ENCODE results near the gene PIK3C2G.

DNA sequence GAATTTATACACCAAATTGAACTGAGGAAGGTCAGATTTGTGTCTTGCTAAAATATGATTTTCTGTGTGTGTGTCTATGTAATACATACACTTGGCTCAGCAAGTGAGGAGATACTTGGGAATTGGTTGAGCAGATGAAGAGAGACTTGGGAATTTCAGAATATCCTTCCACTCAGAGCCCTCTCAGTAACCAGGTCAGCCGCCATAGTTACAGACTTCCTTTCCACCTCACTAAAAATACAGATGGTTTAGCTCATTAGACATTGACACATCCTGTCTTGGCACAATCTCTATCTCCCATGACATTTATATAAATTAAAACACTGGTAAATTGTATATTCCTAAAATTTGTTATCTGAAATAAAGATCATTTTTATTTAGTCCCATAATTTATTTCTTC lies 15.9 kb downstream of the PIK3C2G start:
- TF ChIP-seq, protein P1, sequence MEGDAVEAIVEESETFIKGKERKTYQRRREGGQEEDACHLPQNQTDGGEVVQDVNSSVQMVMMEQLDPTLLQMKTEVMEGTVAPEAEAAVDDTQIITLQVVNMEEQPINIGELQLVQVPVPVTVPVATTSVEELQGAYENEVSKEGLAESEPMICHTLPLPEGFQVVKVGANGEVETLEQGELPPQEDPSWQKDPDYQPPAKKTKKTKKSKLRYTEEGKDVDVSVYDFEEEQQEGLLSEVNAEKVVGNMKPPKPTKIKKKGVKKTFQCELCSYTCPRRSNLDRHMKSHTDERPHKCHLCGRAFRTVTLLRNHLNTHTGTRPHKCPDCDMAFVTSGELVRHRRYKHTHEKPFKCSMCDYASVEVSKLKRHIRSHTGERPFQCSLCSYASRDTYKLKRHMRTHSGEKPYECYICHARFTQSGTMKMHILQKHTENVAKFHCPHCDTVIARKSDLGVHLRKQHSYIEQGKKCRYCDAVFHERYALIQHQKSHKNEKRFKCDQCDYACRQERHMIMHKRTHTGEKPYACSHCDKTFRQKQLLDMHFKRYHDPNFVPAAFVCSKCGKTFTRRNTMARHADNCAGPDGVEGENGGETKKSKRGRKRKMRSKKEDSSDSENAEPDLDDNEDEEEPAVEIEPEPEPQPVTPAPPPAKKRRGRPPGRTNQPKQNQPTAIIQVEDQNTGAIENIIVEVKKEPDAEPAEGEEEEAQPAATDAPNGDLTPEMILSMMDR (IDR thresholded peaks at IDR 0.05 in 2 of 3, conservative IDR thresholded peaks at IDR 0.05 in 1 of 3; ENCODE audit: borderline replicate concordance in 1 of 3, insufficient read depth in 1 of 3, low read depth in 2 of 3, low read length in 2 of 3) = no peak
- TF ChIP-seq JUND (IDR thresholded peaks at IDR 0.05) (no peak), ZFX (IDR thresholded peaks at IDR 0.05) (no peak)

Measured in HCT116 (cell line).